ENCODE measurements around the gene AACS.
"Not testable (repeated sequence)": the region's sequence is repeated elsewhere in the genome, so short reads cannot be mapped to it uniquely, and the experiment has no call there.

Gene AACS

DNA sequence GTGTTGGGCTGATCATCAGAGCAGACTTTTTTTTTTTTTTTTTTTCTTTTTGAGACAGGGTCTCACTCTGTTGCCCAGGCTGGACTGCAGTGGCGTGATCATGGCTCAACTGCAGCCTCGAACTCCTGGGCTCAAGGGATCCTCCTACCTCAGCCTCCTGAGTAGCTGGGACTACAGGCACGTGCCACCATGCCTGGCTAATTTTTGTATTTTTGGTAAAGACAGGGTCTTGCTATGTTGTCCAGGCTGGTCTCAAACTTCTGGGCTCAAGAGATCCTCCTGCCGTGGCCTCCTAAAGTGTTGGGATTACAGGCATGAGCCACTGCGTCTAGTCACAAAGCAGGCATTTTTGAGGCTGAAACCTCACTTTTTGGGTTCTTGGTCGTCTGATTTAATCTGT is 23.0 kb downstream of the AACS start:
- H3K27me3 ChIP-seq (ENCODE audit: insufficient read depth, low read length); H2AFZ ChIP-seq (ENCODE audit: low read depth, low read length); H3K9me3 ChIP-seq (ENCODE audit: low read length); H3K4me3 ChIP-seq (ENCODE audit: low read length); H3K4me1 ChIP-seq (ENCODE audit: insufficient read depth, low read length): not testable (repeated sequence)
- H3K36me3 ChIP-seq (ENCODE audit: insufficient read depth, low read length): peaks cover 65% of the 10 kb centered on the region

DNA sequence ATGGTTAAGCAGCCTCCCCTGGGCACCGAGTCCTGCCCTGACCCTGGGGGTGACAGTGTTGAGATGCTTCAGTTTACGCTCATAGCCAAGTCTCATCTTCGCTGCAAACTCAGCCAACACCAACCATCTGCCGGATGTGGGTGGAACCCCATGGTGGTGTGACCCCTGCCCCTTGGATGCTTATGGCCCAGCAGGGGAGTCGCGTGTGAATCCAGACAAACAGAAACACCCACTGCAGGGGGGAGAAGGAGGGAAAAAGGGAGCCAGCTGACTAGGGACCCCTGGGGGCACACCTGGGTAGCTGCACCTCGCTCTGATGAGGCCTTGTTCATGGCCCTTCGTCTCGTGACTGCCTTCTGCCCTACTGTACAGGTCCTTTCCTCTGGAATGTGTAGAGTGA is 23.8 kb downstream of the AACS start:
- Histone ChIP-seq H2AFZ (ENCODE audit: low read depth, low read length) (no peak overlapping the region), H3K4me1 (ENCODE audit: insufficient read depth, low read length) (no peaks in the 10 kb centered on the region), H3K27me3 (ENCODE audit: insufficient read depth, low read length) (no peaks in the 10 kb centered on the region), H3K36me3 (ENCODE audit: insufficient read depth, low read length) (peaks cover 72% of the 10 kb centered on the region), H3K4me3 (ENCODE audit: low read length) (no peak overlapping the region), H3K9me3 (ENCODE audit: low read length) (peaks cover 9% of the 10 kb centered on the region)

DNA sequence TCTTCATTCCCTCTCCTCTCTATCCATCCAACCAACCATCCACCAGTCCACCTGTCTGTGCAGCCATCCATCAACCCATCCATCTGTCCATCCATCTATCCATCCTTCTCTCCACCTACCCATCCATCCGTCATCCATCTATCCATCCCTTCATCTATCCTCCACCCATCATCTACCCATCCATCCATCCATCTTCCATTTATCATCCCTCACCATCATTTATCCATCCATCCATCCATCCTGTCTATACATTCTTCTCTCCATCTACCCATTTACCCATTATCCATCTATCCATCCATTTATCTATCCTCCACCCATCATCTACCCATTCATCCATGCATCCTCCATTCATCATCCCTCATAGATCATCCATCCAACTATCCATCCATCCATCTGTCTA is 24.4 kb downstream of the AACS start:
- peaks cover 9% of the 10 kb centered on the region for H3K9me3 ChIP-seq (ENCODE audit: low read length)
- H2AFZ ChIP-seq (ENCODE audit: low read depth, low read length): no peak overlapping the region
- H3K4me1 ChIP-seq (ENCODE audit: insufficient read depth, low read length): no peaks in the 10 kb centered on the region
- no peak overlapping the region for H3K4me3 ChIP-seq (ENCODE audit: low read length)
- peaks cover 77% of the 10 kb centered on the region for H3K36me3 ChIP-seq (ENCODE audit: insufficient read depth, low read length)
- no peaks in the 10 kb centered on the region for H3K27me3 ChIP-seq (ENCODE audit: insufficient read depth, low read length)

DNA sequence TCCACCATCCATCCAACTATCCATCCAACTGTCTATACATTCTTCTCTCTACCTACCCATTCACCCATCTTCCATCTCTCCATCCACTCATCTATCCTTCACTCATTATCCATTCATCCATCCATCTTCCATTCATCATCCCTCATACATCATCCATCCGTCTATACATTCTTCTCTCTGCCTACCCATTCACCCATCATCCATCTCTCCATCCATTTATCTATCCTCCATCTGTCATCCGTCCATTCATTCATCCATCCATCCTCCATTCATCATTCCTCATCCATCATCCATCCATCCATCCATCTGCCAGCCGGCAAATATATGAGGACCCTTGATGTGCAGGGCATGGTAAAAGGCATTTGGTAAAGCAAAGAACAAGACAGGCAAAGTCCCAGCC is 25.2 kb downstream of the AACS start:
- Histone ChIP-seq H3K9me3 (ENCODE audit: low read length) (peaks cover 6% of the 10 kb centered on the region), H3K36me3 (ENCODE audit: insufficient read depth, low read length) (peaks cover 72% of the 10 kb centered on the region), H2AFZ (ENCODE audit: low read depth, low read length) (no peak overlapping the region), H3K4me3 (ENCODE audit: low read length) (no peak overlapping the region), H3K27me3 (ENCODE audit: insufficient read depth, low read length) (no peaks in the 10 kb centered on the region), H3K4me1 (ENCODE audit: insufficient read depth, low read length) (no peaks in the 10 kb centered on the region)

DNA sequence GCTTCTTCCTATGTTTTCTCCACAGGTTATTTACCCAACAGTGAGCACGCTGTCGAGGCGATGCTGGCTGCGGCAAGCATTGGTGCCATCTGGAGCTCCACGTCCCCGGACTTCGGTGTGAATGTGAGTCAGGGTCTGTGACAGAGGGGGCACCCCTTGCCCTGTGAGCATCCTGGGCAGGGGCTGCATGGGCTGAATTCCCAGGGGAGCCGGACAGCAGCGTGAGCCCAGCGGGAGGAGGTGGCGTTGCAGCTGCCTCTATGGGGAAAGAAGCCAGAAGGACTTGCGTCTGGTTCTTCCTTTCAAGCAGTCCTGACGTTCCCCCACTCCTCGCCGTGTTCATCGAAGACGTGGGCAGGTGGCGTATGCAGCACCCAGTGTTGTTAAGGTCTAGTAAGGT is 26.2 kb downstream of the AACS start:
- Histone ChIP-seq H3K9me3 (ENCODE audit: low read length) (peaks cover 6% of the 10 kb centered on the region), H3K4me1 (ENCODE audit: insufficient read depth, low read length) (no peaks in the 10 kb centered on the region), H2AFZ (ENCODE audit: low read depth, low read length) (no peak overlapping the region), H3K27me3 (ENCODE audit: insufficient read depth, low read length) (no peaks in the 10 kb centered on the region), H3K36me3 (ENCODE audit: insufficient read depth, low read length) (peaks cover 69% of the 10 kb centered on the region), H3K4me3 (ENCODE audit: low read length) (no peak overlapping the region)

DNA sequence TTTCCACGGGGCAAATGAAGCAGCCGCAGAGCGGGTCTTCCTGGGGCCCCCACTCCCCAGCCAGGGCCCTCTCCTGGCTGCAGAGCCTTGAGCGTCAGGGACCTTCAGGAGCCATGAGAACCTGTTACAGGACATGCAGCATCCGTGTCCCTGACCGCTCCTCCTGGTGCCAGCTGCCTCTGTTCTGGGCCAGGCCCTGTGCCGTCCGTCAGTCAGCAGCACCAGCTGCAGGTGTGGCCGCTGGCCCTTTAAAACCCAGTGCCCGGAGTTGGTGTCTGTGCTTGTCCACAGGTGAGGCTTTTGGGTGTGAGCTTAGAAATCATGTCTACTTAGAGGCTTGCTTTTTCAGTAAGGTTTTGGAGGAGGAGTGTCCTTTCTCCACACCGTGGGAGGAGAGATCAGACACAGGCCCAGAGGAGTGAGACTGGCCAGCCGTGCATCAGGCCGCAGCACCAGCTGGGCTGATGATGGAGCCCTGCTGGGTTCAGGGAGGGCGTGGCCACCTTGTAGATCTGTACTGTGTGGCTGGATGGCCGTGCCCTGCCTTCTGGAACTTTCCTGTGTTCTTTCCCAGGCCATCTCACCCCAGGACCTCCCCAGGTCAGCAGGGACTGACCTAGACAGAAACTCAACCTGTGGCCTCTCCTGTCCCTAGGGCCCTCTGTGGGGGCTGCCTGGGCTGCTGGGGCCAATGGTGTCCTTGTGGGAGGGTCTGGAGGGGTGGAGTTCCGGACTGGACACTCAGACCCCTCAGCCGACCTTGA is 27.1 kb downstream of the AACS start:
- no peaks in the 10 kb centered on the region for H3K4me1 ChIP-seq (ENCODE audit: insufficient read depth, low read length)
- H3K36me3 ChIP-seq (ENCODE audit: insufficient read depth, low read length): peaks cover 60% of the 10 kb centered on the region
- H3K27me3 ChIP-seq (ENCODE audit: insufficient read depth, low read length): no peaks in the 10 kb centered on the region
- peaks cover 6% of the 10 kb centered on the region for H3K9me3 ChIP-seq (ENCODE audit: low read length)
- H2AFZ ChIP-seq (ENCODE audit: low read depth, low read length): no peak overlapping the region
- no peak overlapping the region for H3K4me3 ChIP-seq (ENCODE audit: low read length)

DNA sequence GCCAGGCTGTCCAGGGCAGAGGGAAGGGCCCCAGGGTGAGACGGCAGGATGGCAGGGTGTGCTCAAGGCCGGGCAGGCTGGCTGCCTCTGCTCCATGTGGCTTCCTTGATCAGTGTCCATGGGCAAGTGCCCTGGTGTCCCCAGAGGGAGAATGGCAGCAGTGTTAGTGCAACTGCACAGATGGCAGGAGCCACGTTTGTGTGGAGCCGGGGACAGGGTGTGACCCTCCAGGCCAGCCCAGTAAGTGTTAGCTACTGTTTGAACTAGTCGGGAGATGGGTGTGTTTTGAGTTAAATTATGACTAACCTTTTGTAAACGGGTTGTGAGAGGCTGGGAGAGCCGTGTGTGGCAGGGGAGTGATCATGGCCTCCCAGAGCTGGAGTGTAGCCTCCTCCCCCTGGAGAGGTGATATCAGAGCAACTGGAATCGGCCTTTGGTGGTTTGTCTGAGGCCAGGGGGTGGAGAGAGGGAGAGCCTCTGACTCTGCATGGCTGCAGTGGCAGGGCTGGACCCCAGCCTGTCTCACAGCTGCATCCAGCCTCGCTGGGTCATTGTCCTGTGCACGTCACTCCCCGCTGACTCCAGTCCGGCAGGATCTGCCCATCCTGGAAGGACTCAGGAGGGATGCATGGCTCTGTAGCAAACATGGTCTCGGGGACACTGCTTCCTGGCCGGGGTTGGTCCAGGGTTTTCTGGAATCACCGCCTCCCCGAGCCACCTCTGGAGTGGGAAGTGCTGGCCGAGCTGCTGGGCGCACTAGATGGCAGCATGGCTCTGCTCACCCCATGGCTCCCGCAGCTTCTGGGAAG is 27.8 kb downstream of the AACS start:
- Histone ChIP-seq H3K9me3 (ENCODE audit: low read length) (peaks cover 3% of the 10 kb centered on the region), H3K36me3 (ENCODE audit: insufficient read depth, low read length) (peaks cover 53% of the 10 kb centered on the region), H3K27me3 (ENCODE audit: insufficient read depth, low read length) (no peaks in the 10 kb centered on the region), H3K4me3 (ENCODE audit: low read length) (no peak overlapping the region), H2AFZ (ENCODE audit: low read depth, low read length) (no peak overlapping the region), H3K4me1 (ENCODE audit: insufficient read depth, low read length) (no peaks in the 10 kb centered on the region)

DNA sequence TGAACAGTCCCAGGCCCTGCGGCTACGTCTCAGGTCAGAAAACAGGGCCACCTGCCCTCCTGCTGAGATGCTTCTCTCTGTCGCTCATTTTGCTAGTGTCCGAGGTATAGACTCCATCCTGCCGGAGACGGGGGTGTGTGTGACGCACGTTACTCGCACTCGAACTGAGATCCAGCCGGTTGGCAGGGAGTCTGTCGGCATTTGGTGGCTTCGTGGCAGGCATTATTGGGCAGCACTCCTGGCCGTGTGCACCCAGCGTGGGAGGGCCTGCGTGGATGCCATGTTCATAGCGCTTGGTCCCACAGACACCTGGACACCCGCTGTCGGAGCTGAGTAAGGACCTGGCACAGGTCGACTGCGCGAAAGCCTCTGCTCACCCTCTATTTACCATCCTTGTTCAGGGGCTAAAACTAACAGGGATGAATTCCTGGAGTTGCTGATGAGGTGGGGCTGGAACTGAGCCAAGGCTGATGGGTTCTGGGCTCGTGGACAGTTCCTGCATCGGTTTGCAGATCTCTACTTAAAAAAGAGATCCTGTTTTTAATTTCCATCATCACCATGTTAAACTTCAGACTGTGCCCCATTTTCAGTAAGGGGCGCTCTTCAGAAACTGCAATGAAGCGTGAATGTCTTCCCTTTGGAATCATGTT is 28.6 kb downstream of the AACS start:
- no peaks in the 10 kb centered on the region for H3K27me3 ChIP-seq (ENCODE audit: insufficient read depth, low read length)
- H2AFZ ChIP-seq (ENCODE audit: low read depth, low read length): no peak overlapping the region
- H3K4me1 ChIP-seq (ENCODE audit: insufficient read depth, low read length): no peaks in the 10 kb centered on the region
- H3K4me3 ChIP-seq (ENCODE audit: low read length): no peak overlapping the region
- H3K9me3 ChIP-seq (ENCODE audit: low read length): peaks cover 3% of the 10 kb centered on the region
- H3K36me3 ChIP-seq (ENCODE audit: insufficient read depth, low read length): peaks cover 49% of the 10 kb centered on the region

DNA sequence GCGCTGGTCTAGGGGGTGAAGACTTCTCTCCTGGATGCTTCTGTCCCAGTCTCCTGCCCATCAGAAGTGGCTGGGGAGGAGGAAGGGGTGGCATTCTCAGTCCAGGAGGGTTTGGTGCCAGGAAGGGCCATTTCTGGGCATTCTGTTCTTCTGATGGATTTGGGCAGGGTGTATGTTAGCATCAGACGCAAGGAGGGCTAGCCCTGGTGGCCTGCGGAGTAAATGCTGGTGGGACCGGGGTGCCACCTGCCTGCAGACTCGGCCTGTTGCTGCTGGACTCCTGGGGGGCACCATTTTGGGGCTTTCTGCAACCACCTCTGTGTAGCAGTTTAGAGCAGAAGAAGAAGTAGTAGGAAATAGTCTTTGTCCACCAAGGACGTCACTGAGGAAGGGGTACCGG is 31.7 kb downstream of the AACS start:
- Histone ChIP-seq H3K9me3 (ENCODE audit: low read length) (no peaks in the 10 kb centered on the region), H2AFZ (ENCODE audit: low read depth, low read length) (no peak overlapping the region), H3K36me3 (ENCODE audit: insufficient read depth, low read length) (peaks cover 25% of the 10 kb centered on the region), H3K4me1 (ENCODE audit: insufficient read depth, low read length) (no peaks in the 10 kb centered on the region), H3K4me3 (ENCODE audit: low read length) (no peak overlapping the region), H3K27me3 (ENCODE audit: insufficient read depth, low read length) (no peaks in the 10 kb centered on the region)

DNA sequence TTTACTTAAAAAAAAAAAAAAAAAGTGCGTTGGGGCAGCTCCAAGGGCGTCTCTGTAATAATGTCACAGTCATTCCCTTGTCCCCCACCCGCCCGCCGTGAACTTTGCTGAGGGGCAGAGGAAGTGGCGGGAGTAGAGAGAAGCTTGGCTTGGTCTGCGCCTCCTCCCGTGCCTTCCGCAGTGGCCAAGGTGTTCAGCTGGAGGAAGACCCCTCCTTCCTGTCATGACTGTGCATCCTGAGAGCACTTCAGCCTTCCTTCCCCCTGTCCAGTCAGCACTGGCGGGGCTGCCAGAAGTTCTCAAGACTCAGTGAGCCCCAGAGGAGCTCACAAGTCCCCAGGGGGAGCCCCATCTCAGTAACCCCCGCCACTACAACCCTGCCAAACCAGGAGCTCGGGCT is 32.2 kb downstream of the AACS start:
- Histone ChIP-seq H3K36me3 (ENCODE audit: insufficient read depth, low read length) (peaks cover 21% of the 10 kb centered on the region), H3K27me3 (ENCODE audit: insufficient read depth, low read length) (no peaks in the 10 kb centered on the region), H2AFZ (ENCODE audit: low read depth, low read length) (no peak overlapping the region), H3K9me3 (ENCODE audit: low read length) (no peaks in the 10 kb centered on the region), H3K4me3 (ENCODE audit: low read length) (no peak overlapping the region), H3K4me1 (ENCODE audit: insufficient read depth, low read length) (no peaks in the 10 kb centered on the region)

DNA sequence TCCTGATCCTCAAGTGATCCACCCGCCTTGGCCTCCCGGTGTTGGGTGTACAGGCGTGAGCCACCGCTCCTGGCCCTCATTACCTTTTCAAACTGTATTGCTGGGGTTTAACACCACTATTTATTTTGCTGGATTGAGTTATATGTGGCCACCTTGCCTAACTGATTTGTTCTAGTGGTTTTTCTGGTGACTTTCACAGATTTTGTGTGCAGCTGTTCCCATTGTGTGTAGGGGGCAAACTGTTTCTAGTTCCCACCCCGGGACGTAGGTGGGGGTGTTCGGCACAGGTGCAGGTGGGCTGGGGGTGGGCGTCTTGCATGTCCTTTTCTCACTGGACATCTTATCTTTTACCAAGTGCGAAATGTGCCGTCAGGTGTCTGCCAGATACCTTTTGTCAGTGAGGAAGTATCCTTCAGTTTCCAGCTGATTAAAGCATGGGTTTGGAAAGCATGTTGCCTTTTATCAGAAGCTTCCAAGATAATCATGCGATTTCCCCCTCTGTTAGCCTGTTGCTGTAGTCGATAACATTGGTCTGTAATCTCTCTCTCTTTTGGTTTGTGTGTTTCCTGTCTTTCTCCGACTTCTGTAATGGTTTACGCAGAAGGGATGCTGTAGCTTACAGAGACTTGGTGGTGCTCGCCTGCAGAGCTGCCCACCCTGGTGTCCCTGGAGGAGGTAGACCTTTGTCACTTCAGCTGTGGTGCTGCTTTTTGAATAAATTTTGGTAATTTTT is 33.6 kb downstream of the AACS start:
- Histone ChIP-seq H3K4me1 (ENCODE audit: insufficient read depth, low read length) (no peaks in the 10 kb centered on the region), H3K4me3 (ENCODE audit: low read length) (no peak overlapping the region), H3K36me3 (ENCODE audit: insufficient read depth, low read length) (peaks cover 24% of the 10 kb centered on the region), H3K27me3 (ENCODE audit: insufficient read depth, low read length) (no peaks in the 10 kb centered on the region), H2AFZ (ENCODE audit: low read depth, low read length) (no peak overlapping the region), H3K9me3 (ENCODE audit: low read length) (no peaks in the 10 kb centered on the region)

DNA sequence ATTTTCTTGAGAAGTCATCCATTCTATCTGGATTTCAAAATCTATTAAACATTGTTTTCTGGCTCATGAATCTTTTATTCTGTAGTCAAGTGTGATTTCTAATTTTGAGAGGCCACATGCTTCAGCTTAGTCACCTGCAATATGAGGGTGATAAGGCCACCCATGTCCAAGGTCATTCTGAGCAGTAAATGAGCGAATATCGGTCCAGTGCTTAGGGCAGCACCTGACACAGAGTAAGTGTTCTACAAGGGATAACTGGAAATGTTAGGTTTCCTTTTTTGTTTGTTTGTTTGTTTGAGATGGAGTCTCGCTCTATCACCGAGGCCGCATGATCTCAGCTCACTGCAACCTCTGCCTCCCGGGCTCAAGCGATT is 34.2 kb downstream of the AACS start:
- Histone ChIP-seq H3K4me1 (ENCODE audit: insufficient read depth, low read length) (no peaks in the 10 kb centered on the region), H3K27me3 (ENCODE audit: insufficient read depth, low read length) (no peaks in the 10 kb centered on the region), H2AFZ (ENCODE audit: low read depth, low read length) (no peak overlapping the region), H3K4me3 (ENCODE audit: low read length) (no peak overlapping the region), H3K9me3 (ENCODE audit: low read length) (no peaks in the 10 kb centered on the region), H3K36me3 (ENCODE audit: insufficient read depth, low read length) (peaks cover 22% of the 10 kb centered on the region)

Data from neuron (in vitro differentiated cells).